HG02610 (cell line): ENCODE data around the gene RPL12.

ENCODE experiments used
- ATAC-seq: cut with Tn5 transposase; IDR thresholded peaks from one replicate; pipeline ENCODE4 v1.9.1; 2021; ENCODE audit warnings: mild to moderate bottlenecking, moderate library complexity; ENCODE audit not compliant: unreplicated experiment

Gene RPL12

DNA sequence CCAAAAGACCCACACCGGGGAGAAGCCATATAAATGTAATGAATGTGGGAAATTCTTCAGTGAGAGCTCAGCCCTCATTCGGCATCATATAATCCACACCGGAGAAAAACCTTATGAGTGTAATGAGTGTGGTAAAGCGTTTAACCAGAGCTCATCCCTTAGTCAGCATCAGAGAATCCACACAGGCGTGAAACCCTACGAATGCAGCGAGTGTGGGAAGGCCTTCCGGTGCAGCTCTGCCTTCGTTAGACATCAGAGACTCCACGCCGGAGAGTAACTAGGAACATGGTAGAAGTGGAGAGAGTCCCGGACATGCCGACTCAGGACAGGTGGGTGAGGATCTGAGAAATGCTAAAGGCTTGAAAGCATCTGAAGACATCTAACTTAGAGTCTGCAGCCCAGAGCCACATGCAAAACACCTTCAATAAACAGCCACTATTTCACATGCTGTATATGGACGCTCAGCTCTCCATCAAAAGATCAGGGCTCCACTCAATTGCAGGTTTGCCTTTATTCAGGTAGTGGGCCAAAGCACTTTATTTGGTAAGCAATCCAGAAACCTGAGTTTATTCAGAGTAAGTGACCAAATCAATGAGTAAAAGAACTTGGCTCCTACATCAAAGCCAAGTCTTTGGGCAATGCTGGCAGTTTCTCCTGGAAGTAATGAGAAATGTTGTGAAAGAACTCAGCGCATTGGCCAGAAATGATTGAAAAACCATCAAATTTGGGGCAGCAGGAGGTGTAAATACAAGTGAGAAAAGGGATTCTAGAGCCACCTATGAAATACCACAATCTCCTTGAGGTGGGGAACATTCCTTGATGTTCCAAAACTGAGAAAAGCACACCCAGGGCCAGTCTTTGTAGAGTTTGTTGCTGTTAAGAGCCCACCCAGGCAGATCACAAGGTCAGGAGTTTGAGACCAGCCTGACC lies 6.0 kb downstream of the RPL12 start:
- no peak for ATAC-seq

DNA sequence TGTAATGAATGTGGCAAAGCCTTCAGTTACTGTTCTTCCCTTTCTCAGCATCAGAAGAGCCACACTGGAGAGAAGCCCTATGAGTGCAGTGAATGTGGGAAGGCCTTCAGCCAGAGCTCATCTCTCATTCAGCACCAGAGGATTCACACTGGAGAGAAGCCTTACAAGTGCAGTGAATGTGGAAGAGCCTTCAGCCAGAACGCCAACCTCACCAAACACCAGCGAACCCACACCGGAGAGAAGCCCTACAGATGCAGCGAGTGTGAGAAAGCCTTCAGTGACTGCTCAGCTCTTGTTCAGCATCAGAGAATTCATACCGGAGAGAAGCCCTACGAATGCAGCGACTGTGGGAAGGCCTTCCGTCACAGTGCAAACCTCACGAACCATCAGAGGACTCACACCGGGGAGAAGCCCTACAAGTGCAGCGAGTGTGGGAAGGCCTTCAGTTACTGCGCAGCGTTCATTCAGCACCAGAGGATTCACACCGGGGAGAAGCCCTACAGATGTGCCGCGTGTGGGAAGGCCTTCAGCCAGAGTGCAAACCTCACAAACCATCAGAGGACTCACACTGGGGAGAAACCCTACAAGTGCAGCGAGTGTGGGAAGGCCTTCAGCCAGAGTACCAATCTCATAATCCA lies 6.8 kb downstream of the RPL12 start:
- no peak for ATAC-seq

DNA sequence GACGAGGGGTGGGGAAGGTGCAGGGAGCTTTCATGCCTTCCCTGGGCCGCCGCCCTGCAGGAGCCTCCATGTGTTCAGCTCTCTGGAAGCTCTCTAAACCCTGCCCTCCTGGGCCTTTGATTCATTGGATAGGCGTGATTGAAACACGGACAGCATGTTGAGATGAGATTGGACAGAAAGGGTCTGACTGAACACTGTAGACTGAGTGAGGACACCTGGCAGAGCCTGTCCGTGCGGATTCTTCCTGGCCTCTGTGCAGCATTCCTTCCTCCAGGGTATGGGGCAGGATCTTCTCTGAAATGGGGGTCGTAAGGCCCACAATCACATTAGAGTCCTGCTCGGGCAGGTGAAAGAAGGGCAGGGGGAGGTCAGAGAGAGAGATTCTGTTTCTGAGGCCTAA lies 12.8 kb downstream of the RPL12 start:
- no peak for ATAC-seq

DNA sequence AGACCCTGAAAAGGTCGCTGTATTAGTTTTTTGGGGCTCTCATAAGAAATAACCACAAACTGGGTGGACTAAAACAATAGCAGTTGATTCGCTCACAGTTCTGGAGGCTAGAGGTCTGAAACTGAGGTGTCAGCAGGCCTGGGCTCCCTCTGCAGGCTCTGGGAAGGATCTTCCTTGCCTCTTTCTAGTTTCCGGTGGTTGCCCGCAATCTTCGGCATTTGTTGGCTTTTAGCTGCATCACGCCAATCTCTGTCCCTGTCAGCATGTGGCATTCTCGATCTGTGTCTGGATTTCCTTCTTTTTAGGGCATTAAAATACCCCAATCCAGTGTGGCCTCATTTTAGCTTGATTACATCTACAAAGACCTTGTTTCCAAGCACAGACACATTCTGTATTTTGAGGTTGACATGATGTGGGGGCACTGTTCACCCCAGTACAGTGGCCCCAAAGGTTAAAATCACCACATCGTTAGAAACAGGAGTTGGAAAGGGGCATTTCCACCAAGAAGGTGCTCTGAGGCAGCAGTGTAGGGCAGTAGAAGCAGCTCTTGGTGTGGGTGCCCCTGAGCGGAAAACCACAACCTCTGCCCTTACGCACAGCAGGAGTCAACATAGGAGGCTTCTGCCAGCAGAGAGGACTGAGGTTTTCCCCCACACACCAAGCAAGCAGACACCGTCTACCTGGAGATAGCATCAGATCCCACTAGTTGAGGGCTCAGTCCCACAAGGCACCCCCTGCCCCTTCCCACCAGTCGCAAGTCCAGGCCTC lies 13.5 kb downstream of the RPL12 start:
- ATAC-seq, result no peak

DNA sequence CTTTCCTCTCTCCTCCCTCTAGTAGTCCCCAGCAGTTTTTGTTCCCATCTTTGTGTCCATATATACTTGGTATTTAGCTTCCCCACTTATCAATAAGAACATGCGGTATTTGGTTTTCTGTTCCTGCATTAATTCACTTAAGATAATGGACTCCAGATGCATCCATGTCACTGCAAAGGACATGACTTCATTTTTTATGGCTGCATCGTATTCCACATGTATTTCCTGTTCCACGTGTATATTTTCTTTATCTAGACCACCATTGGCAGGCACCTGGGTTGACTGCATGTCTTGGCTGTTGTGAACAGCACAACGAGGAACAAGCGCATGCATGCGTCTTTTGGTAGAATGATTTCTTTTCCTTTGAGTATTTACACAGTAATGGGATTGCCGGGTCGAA lies 20.8 kb downstream of the RPL12 start:
- ATAC-seq, result no peak

DNA sequence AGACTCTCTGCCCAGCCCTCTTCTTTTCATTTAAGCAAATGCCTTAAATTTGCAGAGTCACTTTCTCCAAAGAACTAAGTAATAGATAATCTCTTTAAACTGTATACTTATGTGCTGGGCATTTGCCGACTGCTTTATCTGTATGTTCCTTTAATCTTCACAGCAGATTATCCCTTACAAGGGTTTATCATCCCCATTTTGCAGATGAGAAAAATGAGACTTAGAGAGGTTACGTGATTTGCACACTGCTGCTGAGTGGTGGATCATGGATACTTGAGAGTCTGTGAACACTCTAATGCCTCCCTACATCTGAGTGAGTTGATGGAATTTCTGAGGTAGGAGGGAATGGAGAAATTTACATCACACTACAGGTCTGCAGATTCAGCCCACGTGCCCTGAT lies 22.9 kb downstream of the RPL12 start:
- no peak for ATAC-seq

DNA sequence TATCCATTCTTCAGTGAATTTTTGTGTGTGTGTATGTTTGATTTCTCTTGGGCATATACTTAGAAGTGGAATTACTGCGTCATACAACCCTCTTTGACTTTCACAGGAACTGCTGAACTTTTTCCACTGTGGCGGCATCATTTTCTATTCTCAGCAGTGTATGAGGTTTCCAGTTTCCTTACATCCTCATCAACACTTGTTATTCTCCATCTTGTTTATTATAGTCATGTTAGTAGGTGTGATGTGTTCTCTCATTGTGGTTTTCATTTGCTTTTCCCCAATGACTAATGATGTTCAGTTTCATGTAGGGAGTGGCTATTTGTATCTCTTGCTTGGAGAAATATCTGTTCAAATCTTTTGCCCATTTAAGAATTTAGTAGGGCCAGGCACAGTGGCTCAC lies 24.4 kb downstream of the RPL12 start:
- ATAC-seq, result no peak

DNA sequence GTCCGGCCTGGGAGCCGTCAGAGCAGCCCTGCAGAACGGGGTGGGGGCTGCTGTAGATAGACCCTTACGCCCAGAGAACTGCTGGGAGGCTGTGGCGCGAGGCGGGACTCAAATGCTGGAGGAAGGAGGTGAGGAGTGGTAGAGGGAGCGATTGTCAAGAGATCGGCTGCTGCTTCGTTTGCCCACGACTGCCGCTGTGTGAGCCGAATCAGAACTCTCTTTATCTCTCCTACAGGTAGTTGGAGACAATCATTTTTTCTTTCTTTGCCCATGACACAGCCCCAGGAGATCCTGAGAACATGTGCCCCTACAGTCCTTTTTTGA lies 26.6 kb downstream of the RPL12 start:
- no peak for ATAC-seq

DNA sequence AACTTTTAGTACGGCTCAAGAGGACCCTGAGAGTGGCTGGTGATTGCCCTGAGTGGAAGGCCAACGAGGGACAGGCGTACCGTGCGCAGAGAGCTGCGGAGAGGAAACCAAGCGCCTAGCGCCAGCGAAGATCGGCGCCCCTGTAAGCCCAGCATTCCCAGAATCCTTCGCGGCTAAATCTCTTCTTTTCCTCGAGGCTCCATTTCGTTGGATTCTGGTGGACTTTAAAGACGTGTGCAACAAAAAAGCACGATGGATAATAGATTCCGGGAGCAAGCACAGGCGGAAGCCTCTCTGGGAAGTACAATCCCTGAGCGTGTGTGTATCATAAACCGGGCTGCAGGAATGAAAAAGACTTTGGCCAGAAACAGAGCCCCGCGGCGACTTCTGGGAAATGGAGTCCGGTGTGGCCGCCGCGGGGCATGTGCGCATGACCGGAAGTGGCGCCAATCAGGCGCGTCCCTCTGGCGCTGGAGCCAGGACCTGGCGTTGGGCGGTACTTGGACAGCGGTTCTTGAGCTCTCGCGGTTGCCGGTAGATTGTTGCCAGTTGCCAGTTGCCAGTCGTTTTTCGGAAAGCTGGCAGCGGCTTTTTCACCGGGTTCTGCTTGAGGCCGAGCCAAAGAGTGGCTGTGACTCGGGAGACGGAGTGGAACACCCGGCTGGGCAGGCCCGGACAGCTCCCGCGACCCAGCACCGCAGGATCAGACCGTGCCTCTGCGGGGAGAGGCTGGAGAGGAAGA lies 27.1 kb downstream of the RPL12 start, which contains the start of gene ZNF79:
Gene ZNF79 (plus strand): TSS at position 449 of the 742 bp plus-strand sequence. CDS start 406 bp downstream, outside the sequence.
- peak; percentile 79 for ATAC-seq

DNA sequence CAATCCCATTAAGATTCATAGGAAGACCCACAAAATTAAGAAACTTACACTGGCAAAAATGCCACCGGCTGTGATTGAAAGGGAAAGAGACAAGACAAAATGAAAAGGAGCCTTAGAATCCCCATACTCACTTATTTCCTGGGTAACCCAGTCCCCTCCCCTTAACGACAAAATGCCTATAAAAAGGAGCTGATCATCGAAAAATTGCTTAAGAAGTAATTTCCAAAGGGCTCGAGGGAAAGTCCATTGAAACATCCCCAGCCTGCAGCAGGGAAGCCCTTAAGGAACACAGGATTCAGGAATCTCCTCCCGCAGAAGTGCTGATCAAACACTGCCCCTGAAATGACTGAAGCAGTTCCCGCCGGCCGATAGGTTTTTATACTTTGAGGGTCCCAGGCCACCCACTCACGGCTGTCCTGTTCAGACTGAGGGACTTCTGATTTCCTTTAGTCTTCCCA lies 27.7 kb downstream of the RPL12 start:
- ATAC-seq, result no peak

DNA sequence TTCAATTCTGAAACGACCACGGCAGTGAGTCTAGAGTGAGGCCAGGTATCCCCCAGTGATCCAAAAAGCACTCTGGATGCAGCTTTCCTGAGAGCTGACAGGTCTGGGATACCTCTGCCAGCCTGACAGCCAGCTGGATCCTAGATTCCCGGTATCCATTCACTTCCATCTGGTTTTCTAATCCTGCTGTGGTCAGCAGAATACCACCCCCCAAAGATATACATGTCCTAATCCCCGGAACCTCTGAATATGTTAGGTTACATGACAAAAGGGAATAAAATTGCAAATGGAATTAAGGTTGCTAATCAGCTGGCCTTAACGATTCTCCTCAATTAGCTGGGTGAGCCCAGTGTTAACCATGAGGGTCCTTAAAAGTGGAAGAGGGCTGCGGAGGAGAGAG lies 28.4 kb downstream of the RPL12 start:
- no peak for ATAC-seq

DNA sequence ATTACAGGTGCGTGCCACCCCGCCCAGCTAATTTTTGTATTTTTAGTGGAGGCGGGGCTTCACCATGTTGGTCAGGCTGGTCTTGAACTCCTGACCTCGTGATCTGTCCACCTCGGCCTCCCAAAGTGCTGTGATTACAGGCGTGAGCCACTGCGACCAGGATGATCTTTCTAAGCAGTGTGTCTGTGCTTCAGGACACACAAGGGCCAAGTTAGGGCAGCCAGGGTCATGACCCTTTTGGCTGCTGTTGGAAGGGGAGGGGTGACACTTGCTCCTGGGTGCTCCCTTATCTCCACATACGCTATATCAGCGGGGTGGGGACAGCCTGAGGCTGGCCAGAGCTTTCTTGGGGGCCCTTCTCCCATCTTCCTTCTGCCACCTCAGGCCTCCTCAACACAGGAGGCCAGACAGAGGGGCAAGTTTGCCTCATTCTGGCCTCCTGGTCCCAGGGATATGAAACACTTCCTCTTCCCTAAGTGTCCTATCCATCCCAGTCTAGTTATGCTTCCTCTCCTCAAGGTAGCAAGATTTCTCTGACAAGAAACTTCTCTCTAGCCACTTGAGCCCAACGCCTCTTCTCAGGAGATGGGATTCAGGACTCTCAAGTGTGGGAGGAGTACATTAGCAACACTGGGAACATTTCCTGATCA lies 28.9 kb downstream of the RPL12 start:
- ATAC-seq, result no peak

DNA sequence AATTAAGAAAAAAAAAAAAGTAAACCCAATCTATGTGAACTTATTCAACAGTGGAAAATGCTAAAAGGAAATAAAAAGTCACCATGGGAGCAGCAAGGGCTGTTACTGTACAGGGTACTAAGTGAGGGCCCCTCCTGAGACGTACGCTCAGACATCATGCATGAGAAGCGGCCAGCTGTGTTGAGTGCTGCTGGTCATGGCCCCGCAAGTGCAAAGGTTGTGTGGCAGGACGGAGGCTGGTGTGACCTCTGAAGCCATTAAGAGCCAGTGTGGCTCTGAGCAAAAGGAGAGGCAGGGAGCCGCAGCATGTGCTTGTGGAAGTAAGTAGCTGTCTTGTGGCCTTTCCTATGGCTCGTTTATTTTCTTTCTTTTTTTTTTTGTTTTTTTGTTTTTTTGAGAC lies 30.1 kb downstream of the RPL12 start:
- no peak for ATAC-seq

DNA sequence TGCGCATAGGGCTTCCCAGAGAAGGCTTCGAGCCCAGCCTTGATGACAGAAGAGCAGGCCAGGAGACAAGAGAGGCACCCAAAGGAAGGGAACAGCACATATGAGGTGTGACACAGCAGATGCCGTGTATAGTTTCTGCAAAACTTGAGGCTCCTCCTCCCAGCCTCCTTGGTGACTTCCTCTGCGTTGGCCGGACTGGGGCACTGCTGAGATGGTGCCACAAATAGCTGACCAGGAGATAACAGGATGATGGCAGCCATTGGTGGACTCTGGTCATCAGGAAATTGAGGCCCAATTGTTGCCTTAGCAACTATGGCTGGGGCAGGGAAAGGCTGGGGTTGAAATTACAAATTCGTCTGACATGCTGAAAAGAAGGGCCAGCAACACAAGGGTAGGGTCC lies 31.9 kb downstream of the RPL12 start:
- no peak for ATAC-seq

DNA sequence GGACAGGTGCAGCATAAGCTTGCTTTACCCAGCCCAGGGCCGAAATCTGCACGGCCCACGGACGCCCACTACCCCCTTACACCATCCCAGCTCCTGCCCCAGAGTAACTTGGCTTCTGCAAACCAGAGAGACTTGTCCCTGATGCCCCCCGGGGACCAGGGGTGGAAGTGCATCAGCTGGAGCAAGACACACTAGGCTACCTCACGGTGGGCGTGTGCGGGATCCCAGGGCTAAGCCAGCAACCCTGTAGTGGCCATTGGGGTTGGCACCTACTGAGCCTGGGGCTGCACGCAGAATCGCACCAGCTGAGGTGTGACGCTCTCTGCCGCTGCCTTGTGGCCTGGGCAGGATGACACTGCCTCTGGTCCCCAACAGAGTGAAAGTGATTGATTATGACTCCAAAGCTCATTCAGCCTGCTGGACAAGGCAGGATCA lies 33.2 kb downstream of the RPL12 start:
- ATAC-seq, result no peak

DNA sequence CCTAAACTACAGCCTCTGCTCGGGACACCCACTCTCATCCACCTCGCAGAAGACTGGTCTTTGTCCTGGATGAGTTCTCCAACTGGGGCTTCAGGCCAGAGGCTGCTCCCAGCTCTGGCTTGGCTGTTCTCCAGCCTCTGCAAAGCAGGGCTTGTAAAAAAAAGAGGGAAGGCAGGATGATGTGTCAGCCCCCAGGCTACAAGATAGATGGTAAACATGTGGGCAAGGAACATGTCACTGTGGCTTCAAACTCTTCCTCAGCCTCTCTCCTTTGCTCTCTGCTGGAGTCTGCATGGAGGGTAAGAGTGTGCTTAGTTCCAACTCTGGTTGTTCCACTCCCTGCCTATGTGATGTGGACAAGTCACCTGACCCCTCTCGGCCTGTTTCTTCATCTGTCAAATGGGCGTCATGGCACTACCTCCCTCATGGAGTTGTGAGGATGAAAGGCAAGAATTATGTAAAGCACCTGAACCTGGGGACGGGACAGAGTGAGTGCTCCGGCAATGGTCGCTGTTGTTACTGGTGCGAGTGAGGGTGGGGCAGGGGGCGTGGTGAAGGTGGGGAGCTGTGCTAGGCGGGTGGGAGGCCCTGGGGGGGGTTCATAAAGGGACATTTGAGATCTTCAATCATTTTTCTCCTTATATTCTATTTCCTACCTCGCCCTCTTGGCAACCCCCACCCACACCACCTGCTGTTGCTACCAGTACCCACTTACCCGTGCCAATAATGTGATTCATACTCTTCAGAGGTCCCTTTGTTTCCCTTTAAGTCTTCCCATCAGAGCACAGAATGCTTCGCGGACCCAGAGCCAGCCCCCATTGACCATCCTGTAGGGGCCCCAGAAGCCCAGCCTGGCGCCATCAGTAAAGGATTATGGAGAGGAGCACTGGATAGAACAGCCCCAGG lies 33.8 kb downstream of the RPL12 start:
- ATAC-seq, result no peak

DNA sequence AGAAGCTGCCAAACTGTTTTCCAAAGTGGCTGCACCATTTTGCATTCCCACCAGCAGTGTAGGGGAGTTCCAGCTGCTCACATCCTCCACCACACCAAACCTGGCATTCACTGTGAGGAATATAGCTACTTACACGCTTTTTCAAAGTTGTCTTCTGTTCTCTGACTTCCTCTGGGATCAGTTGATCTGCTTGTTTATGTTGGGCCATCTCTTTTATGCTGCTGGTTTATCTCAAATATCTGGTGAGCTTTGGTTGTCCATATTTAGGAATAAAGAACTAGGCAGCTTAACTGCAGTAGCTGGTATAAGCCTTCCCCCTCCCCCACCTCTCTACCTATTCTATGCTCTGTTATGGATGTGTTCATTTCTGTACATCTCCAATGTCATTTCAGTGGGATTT lies 35.5 kb downstream of the RPL12 start:
- no peak for ATAC-seq

DNA sequence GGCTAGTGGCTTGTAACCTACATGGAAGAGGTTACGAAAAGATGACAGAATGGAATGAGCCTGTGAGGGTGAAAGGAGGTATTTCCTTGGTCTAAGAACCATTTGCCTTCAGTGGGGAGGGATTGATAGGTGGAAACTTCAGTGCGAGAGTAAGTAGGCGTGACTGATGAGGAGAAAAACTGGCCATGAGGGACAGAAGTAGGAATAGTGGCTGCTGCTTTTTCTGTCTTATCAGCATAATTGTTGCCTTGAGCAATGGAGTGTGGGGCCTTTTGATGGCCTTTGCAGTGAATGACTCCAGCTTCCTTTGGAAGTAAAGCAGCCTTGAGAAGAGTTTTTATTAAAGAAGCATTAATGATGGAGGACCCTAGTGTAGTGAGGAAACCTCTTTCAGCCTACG lies 36.1 kb downstream of the RPL12 start:
- ATAC-seq, result no peak

DNA sequence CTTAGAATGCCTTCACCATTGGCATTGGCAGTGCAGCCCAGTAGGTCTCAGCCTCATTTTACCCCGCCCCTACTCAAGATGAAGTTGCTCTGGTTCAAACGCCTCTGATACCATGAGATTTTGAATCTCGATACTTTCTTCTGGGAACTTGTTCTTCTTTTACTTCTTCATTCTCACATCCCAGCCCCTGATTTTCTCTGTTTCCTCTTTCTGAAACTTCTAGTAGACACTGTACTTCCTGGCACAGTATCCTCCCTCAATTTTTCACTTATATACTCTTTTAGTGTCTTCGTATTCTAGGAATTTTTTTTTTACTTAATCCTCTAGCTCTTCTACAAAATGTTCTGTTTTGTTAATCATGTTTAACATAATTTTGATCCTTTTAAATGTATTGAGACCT lies 40.1 kb downstream of the RPL12 start:
- ATAC-seq, result no peak
